ENCODE data around the gene PALD1. TPM values are rescaled to one million over a fixed set of nuclear protein-coding genes. Genes with fewer than 3 reads are reported as not detected.
A peak's percentile ranks its signal among the peaks of the same experiment; 100 is the strongest.

PALD1 gene
- total and polyA plus RNA-seq, 2 of the 13 experiments (the other 11 are each of a cell fraction or from before 2014, with no cell fraction given) = 0.07 to 0.09 TPM

GRCh38 chr10:70533189-70533558, 54.6 kb downstream of the PALD1 start (continued):
- TF ChIP-seq ZNF597 (CRISPR knock-in tag; IDR thresholded peaks at IDR 0.05) (no peak), HNRNPK (IDR thresholded peaks at IDR 0.05; ENCODE audit: low read depth, low read length, poor library complexity, severe bottlenecking) (no peak), THAP11 (CRISPR knock-in tag; IDR thresholded peaks at IDR 0.05) (no peak)

- in situ Hi-C loops (cut with HindIII; ENCODE audit: extremely low pct_ligation_motif_present, low pct_unique_long_range_greater_than_20kb) = no loop called here
- Histone ChIP-seq H3K4me1 (ENCODE audit: insufficient read depth, low read length) (peaks cover 6% of the 10 kb centered on the region; the same call in 1 of the 2 replicates), H3K79me2 (ENCODE audit: insufficient read depth, low read length) (no peaks in the 10 kb centered on the region), H4K20me1 (ENCODE audit: insufficient read depth, low read length) (no peaks in the 10 kb centered on the region), H3K4me2 (ENCODE audit: low read depth, low read length) (no peak overlapping the region), H3K27ac (ENCODE audit: extremely low read length, insufficient read depth, low read length) (no peak overlapping the region), H3K27me3 (ENCODE audit: control insufficient read depth in 1 of 2, insufficient read depth in 2 of 2, low read length in 2 of 2) (peaks cover 3 to 30% of the 10 kb centered on the region in 2 experiments; a peak in 4 of 5 replicates), H3K36me3 (replicated peaks in 1 of 2; ENCODE audit: control insufficient read depth in 1 of 2, insufficient read depth in 2 of 2, low read length in 2 of 2) (no peaks in the 10 kb centered on the region), H3K9ac (ENCODE audit: insufficient read depth, low read depth, low read length) (no peak overlapping the region), H2AFZ (ENCODE audit: low read length) (no peak overlapping the region), H3K4me3 (replicated peaks in 1 of 3; ENCODE audit: insufficient read depth in 1 of 3, low read depth in 2 of 3, low read length in 3 of 3) (no peak overlapping the region), H3K9me3 (ENCODE audit: low read length) (no peaks in the 10 kb centered on the region)
- ATAC-seq (0 out of 3 replicates have a peak, but pooled peaks have one; percentile 15), DNase-seq (ENCODE audit: low spot score) (no peak), FAIRE-seq (no peak)
- intact Hi-C loops (cut with micrococcal nuclease; ENCODE audit: unreplicated experiment) = no loop called here
- ChIA-PET POLR2A (no interaction called here), CTCF (ENCODE audit: low intra/inter-chr PET ratio, low total read pairs) (no interaction called here)
- no TSS peak for BruUV-seq (replicated peaks)
- WGBS (ENCODE audit: low lambda C conversion rate) = 20% methylated on average over 10 of the region's 10 CpGs
- TF ChIP-seq ZNF513 (CRISPR knock-in tag; conservative IDR thresholded peaks at IDR 0.05) (no peak), PBX3 (CRISPR knock-in tag; IDR thresholded peaks at IDR 0.05; ENCODE audit: borderline replicate concordance) (no peak), MLXIP (CRISPR knock-in tag; IDR thresholded peaks at IDR 0.05; ENCODE audit: borderline replicate concordance) (no peak), CTCF (CRISPR knock-in tag; IDR thresholded peaks at IDR 0.05) (peak; percentile 21; the same call in 1 of the 2 replicates)
Observed at GRCh38 chr10:70534281-70534680, 55.7 kb downstream of the PALD1 start.

All from HepG2 (cell line).